ENCODE results near the gene TTC19. TPM values are rescaled to one million over a fixed set of nuclear protein-coding genes. Genes with fewer than 3 reads are reported as not detected.
A peak's percentile ranks its signal among the peaks of the same experiment; 100 is the strongest.

Gene TTC19
- total and polyA plus RNA-seq, 9 donors: 19.2 to 80.0 (median 32.4) TPM

- 71 to 84% (median 77%) methylated on average over 6 of the region's 6 CpGs for WGBS, 3 donors
- H3K4me1 ChIP-seq (ENCODE audit: insufficient read depth): peaks cover 8% of the 10 kb centered on the region
- no peak overlapping the region for H3K27ac ChIP-seq
- no peak overlapping the region for H3K4me3 ChIP-seq
- TF ChIP-seq POLR2A (IDR thresholded peaks at IDR 0.05): no peak
- no peak for TF ChIP-seq CTCF (IDR thresholded peaks at IDR 0.05)
- no peak for TF ChIP-seq EP300 (IDR thresholded peaks at IDR 0.05)
- intact Hi-C loops (cut with DNase I): no loop called here
- H3K27me3 ChIP-seq: no peaks in the 10 kb centered on the region
- no peak for DNase-seq
- H3K9me3 ChIP-seq: no peaks in the 10 kb centered on the region
- no peaks in the 10 kb centered on the region for H3K36me3 ChIP-seq
These were observed 3.3 kb upstream of the TTC19 start for GRCh38 chr17:15996322-15996721.

GRCh38 chr17:15998031-15998562 lies 1.5 kb upstream of the TTC19 start:
- H3K4me1 ChIP-seq (ENCODE audit: insufficient read depth): peaks cover 10% of the 10 kb centered on the region
- TF ChIP-seq CTCF (IDR thresholded peaks at IDR 0.05) (no peak), POLR2A (IDR thresholded peaks at IDR 0.05) (no peak), EP300 (IDR thresholded peaks at IDR 0.05) (no peak)
- intact Hi-C loops (cut with DNase I): no loop called here
- no peak overlapping the region for H3K4me3 ChIP-seq
- H3K9me3 ChIP-seq: no peaks in the 10 kb centered on the region
- 76 to 86% (median 81%) methylated on average over 4 of the region's 4 CpGs for WGBS, 3 donors
- no peaks in the 10 kb centered on the region for H3K36me3 ChIP-seq
- no peaks in the 10 kb centered on the region for H3K27me3 ChIP-seq
- no peak for DNase-seq
- peak overlapping the region in 1 of 2 donors; percentile 98 for H3K27ac ChIP-seq

DNA sequence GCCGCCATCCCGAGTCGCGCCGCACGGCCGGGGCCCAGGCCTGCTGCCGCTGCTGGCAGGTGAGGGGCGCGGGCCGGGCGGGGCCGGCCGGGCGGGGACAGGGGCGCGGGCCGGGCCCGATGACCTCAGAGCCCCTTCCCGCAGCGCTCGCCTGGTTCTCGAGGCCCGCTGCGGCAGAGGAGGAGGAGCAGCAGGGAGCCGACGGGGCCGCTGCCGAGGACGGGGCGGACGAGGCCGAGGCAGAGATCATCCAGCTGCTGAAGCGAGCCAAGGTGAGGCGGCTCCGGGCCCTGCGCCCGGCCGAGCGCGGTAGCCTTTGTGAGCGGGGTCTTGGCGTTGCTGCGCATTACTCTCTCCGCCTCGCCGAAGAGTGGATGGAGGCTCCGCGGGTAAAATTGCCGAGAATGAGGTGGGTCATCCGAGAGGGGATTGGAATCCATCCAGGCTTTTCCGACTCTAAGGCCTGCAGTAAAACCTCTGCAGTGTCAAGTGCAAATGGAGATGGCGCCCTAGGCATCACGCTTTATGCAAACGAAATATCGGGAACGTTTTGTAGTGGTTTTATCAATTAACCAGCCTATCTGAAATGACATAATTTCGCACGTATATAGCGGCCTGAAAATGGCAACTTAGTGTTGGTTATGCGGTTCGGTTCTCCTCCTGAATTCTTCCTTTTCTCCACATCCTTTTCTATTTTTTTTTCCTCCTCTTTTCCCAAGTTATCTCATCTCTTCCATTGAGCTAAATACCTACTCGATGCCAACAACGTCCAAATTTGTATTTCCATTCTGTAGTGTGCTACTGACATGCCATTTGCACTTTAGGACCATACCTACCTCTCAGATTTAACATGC lies 577 bp downstream of the TTC19 start:
- Histone ChIP-seq H3K36me3 (no peaks in the 10 kb centered on the region), H3K27ac (peak overlapping the region; percentile 94 to 98), H3K9me3 (no peaks in the 10 kb centered on the region), H3K4me3 (peak overlapping the region; percentile 68), H3K27me3 (no peaks in the 10 kb centered on the region), H3K4me1 (ENCODE audit: insufficient read depth) (peaks cover 10% of the 10 kb centered on the region)
- TF ChIP-seq POLR2A (IDR thresholded peaks at IDR 0.05) (no peak), EP300 (IDR thresholded peaks at IDR 0.05) (no peak)
- intact Hi-C loops (cut with DNase I): loop anchor here in 1 of 4 donors (10.0 kb wide), 1 partner anchor 215 kb away; the partner anchor contains the start of genes NCOR1 and PIGL
- WGBS, 3 donors: 1% methylated on average over 44 to 64 of the region's 64 CpGs
- peak in 3 of 5 donors; percentile 41 to 73 (median 59) for DNase-seq

DNA sequence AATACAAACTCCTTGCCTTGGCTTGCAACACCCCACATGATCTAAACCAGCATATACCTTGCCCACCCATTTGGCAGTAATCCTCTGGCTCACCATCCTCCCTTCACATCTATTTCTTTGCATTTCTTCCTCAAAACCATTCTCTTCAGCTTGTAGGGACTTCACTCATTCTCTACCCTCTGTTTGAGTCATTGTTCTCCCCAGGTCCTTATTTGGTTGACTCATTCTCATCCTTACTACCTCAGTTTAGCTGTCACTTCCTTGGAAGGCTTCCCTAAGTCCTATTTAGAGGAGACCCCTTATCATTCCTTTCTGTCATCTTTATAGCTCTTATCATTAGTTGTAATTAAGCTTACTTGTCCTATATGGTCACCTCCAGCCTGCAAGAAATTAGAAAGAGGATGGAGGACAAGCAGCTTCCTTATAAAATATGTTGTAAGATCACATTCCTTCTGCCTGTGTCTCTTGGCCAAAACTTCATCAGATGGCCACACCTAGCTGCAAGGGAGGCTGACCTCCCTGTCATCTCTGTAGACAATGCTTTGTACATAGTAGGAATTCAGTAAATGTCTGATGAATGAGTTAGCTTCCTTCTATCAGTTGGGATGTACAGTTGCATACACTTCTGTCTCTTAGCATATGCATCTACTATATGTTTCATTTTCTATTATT lies 1.7 kb downstream of the TTC19 start:
- no peak overlapping the region for H3K4me3 ChIP-seq
- no peak for TF ChIP-seq EP300 (IDR thresholded peaks at IDR 0.05)
- no peak for TF ChIP-seq POLR2A (IDR thresholded peaks at IDR 0.05)
- TF ChIP-seq CTCF (IDR thresholded peaks at IDR 0.05): no peak
- no peaks in the 10 kb centered on the region for H3K36me3 ChIP-seq

More for the DNA sequence above, 1.7 kb downstream of the TTC19 start:
- intact Hi-C loops (cut with DNase I): loop anchor here in 1 of 4 donors (10.0 kb wide), 1 partner anchor 213 kb away; the partner anchor contains the start of genes NCOR1 and PIGL
- no peak overlapping the region for H3K27ac ChIP-seq
- no peaks in the 10 kb centered on the region for H3K27me3 ChIP-seq
- H3K9me3 ChIP-seq: no peaks in the 10 kb centered on the region
- DNase-seq: no peak
- peaks cover 10% of the 10 kb centered on the region for H3K4me1 ChIP-seq (ENCODE audit: insufficient read depth)
